ENCODE results near the gene TMEM272.

TMEM272 gene

DNA sequence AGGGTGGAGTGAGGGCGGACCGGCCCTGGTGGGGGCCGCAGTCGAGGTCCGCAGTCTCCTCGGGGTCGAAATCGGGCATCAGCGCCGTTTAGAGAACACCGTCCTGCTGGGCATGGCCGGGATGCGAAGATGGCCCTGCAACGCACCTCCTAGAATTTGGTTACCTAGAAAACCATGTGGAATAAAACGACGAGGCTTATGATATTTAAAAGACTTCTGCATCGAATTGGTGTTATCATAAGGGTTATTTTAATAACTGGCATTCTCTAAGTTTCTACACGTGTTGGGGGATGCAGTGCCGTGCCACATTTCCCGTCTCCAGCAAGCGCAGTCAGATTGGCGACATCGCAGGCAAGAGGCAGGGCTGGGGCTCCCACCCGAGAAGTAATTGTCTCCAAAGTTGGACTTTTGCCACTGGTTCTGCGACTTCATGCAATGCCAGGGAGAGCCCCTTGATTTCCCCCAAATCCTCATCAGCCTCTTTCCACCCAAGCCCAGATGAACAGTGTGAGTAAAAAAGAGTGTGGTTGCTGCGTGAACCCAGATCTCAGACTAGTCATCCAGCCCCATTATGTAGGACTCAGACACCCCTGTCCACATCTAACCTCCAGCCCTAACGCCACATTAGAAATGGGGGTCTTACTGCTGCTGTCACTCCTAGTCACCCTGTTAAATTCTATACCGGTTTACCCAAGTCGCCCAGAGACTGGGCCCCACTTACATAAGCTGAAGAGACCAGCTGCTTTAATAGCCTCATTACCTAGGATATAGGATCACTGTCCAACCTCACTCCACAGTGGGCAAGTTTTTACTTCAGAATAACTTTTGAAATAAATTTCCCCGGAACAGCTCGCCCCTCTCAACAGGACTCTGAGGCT is 40.4 kb downstream of the TMEM272 start:
- peak overlapping the region; percentile 53 to 65; a peak in 3 of 4 replicates for H3K4me3 ChIP-seq (ENCODE audit: low read depth in 1 of 2, low read length in 2 of 2)
- peak overlapping the region; percentile 81 for H3K4me2 ChIP-seq (ENCODE audit: insufficient read depth, low read length)
- no peaks in the 10 kb centered on the region for H3K9me3 ChIP-seq (ENCODE audit: insufficient read depth, low read length, severe bottlenecking)
- no peak for ATAC-seq (ENCODE audit: insufficient read depth, low read depth)
- no peaks in the 10 kb centered on the region; the same call in 1 of the 2 replicates for H3K36me3 ChIP-seq (ENCODE audit: insufficient read depth, low read length)
- H3K9ac ChIP-seq (ENCODE audit: low read depth, low read length), result peak overlapping the region; percentile 90
- peak overlapping the region; percentile 83 for H2AFZ ChIP-seq (ENCODE audit: low read depth, low read length)
- peak overlapping the region; percentile 69 for H3K27ac ChIP-seq (ENCODE audit: low read length)
- H3K79me2 ChIP-seq (ENCODE audit: insufficient read depth, low read length), result no peaks in the 10 kb centered on the region
- H3K27me3 ChIP-seq (ENCODE audit: insufficient read depth, low read length, poor library complexity), result no peaks in the 10 kb centered on the region
- TF ChIP-seq CTCF (IDR thresholded peaks at IDR 0.05; ENCODE audit: borderline replicate concordance, extremely low read depth, low read length, poor library complexity, severe bottlenecking), result no peak
- TF ChIP-seq EZH2 (IDR thresholded peaks at IDR 0.05; ENCODE audit: borderline replicate concordance, low read depth, low read length, severe bottlenecking), result no peak
- DNase-seq, result no peak
- H4K20me1 ChIP-seq (ENCODE audit: insufficient read depth, low read length), result no peaks in the 10 kb centered on the region
- H3K4me1 ChIP-seq (ENCODE audit: insufficient read depth, low read length), result peaks cover 33% of the 10 kb centered on the region

DNA sequence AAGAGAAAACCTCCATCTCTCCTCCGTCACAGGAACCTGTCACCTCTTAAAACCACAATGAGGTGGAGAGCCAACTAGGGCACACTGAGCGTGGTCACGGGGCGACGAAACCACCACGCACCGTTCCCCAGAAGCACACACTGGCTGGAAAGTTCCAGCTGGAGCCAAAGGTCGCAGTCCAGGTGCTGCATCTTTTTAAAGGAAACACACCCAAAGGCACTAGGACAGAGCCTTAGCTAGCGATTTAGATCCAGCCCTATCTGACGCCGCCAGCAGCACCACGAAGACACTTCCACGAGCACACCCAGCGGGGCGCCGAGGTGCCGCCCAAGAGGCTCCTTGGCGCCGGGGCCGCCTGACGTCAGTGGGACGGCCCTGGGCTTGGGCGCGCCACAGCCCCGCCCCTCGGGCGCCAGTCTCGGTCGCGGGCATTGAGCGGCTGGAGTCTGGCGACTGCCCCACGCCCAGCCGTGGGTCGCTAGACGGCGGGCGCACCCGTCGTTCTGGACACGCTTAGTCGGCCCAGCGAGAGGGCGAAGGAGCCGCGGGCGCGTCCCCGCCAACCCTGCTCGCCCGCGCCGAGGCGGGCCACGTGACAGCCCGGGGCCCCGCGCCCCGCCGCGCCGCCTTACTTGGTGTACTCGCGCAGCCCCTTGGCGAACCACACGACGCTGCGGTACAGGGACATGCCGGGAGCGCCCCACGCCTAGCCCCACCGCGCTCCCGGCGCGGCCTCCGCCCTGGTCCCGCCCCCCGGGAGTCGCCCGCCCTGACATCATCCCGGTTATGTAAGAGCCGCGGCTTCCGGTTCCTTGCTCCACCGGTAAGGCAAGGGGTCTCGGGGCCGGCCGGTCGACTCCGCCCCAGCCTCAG is 41.3 kb downstream of the TMEM272 start, which contains the start of gene DHRS12:
Gene DHRS12 (minus strand): TSS at position 742 of the 873 bp plus-strand sequence. CDS start 4,504 bp downstream, outside the sequence.
- peak within 1 kb of the TSS; percentile 90 for H3K9ac ChIP-seq (ENCODE audit: low read depth, low read length)
- no peaks in the 10 kb centered on the region; the same call in 1 of the 2 replicates for H3K36me3 ChIP-seq (ENCODE audit: insufficient read depth, low read length)
- H3K4me3 ChIP-seq (ENCODE audit: low read depth in 1 of 2, low read length in 2 of 2), result peak within 1 kb of the TSS; percentile 53 to 65; a peak in 3 of 4 replicates
- peak within 1 kb of the TSS; percentile 81 for H3K4me2 ChIP-seq (ENCODE audit: insufficient read depth, low read length)
- H2AFZ ChIP-seq (ENCODE audit: low read depth, low read length), result peak within 1 kb of the TSS; percentile 83
- ATAC-seq (ENCODE audit: insufficient read depth, low read depth) (peak; percentile 87), DNase-seq (peak; percentile 87)
- peaks cover 33% of the 10 kb centered on the region for H3K4me1 ChIP-seq (ENCODE audit: insufficient read depth, low read length)
- no peaks in the 10 kb centered on the region for H3K9me3 ChIP-seq (ENCODE audit: insufficient read depth, low read length, severe bottlenecking)
- peak within 1 kb of the TSS; percentile 69 for H3K27ac ChIP-seq (ENCODE audit: low read length)
- H4K20me1 ChIP-seq (ENCODE audit: insufficient read depth, low read length), result no peaks in the 10 kb centered on the region
- TF ChIP-seq CTCF (IDR thresholded peaks at IDR 0.05; ENCODE audit: borderline replicate concordance, extremely low read depth, low read length, poor library complexity, severe bottlenecking) (peak; percentile 29), EZH2 (IDR thresholded peaks at IDR 0.05; ENCODE audit: borderline replicate concordance, low read depth, low read length, severe bottlenecking) (no peak)
- H3K27me3 ChIP-seq (ENCODE audit: insufficient read depth, low read length, poor library complexity), result no peaks in the 10 kb centered on the region
- H3K79me2 ChIP-seq (ENCODE audit: insufficient read depth, low read length), result no peaks in the 10 kb centered on the region

- Histone ChIP-seq H3K79me2 (ENCODE audit: insufficient read depth, low read length) (no peaks in the 10 kb centered on the region), H3K4me3 (ENCODE audit: low read depth in 1 of 2, low read length in 2 of 2) (peak overlapping the region; percentile 53 to 65; a peak in 3 of 4 replicates)
- ATAC-seq (ENCODE audit: insufficient read depth, low read depth), result no peak
Measured at GRCh38 chr13:51802631-51803418, 42.2 kb downstream of the TMEM272 start.

More at GRCh38 chr13:51802631-51803418, 42.2 kb downstream of the TMEM272 start:
- peak overlapping the region; percentile 83 for H2AFZ ChIP-seq (ENCODE audit: low read depth, low read length)
- no peaks in the 10 kb centered on the region; the same call in 1 of the 2 replicates for H3K36me3 ChIP-seq (ENCODE audit: insufficient read depth, low read length)
- H3K9me3 ChIP-seq (ENCODE audit: insufficient read depth, low read length, severe bottlenecking), result no peaks in the 10 kb centered on the region
- peak overlapping the region; percentile 90 for H3K9ac ChIP-seq (ENCODE audit: low read depth, low read length)
- H3K4me2 ChIP-seq (ENCODE audit: insufficient read depth, low read length), result peak overlapping the region; percentile 81
- peak; percentile 17 for DNase-seq
- no peak for TF ChIP-seq CTCF (IDR thresholded peaks at IDR 0.05; ENCODE audit: borderline replicate concordance, extremely low read depth, low read length, poor library complexity, severe bottlenecking)
- H3K4me1 ChIP-seq (ENCODE audit: insufficient read depth, low read length), result peaks cover 33% of the 10 kb centered on the region
- H4K20me1 ChIP-seq (ENCODE audit: insufficient read depth, low read length), result no peaks in the 10 kb centered on the region
- no peaks in the 10 kb centered on the region for H3K27me3 ChIP-seq (ENCODE audit: insufficient read depth, low read length, poor library complexity)
- peak overlapping the region; percentile 69 for H3K27ac ChIP-seq (ENCODE audit: low read length)
